ENCODE data around the gene CLBA1. TPM values are rescaled to one million over a fixed set of nuclear protein-coding genes. Genes with fewer than 3 reads are reported as not detected.

CLBA1 gene
- total and polyA plus RNA-seq, 9 of the 15 experiments (the other 6 are each of a cell fraction or from before 2014, with no cell fraction given), result 0.04 to 3.9 (median 2.6) TPM

DNA sequence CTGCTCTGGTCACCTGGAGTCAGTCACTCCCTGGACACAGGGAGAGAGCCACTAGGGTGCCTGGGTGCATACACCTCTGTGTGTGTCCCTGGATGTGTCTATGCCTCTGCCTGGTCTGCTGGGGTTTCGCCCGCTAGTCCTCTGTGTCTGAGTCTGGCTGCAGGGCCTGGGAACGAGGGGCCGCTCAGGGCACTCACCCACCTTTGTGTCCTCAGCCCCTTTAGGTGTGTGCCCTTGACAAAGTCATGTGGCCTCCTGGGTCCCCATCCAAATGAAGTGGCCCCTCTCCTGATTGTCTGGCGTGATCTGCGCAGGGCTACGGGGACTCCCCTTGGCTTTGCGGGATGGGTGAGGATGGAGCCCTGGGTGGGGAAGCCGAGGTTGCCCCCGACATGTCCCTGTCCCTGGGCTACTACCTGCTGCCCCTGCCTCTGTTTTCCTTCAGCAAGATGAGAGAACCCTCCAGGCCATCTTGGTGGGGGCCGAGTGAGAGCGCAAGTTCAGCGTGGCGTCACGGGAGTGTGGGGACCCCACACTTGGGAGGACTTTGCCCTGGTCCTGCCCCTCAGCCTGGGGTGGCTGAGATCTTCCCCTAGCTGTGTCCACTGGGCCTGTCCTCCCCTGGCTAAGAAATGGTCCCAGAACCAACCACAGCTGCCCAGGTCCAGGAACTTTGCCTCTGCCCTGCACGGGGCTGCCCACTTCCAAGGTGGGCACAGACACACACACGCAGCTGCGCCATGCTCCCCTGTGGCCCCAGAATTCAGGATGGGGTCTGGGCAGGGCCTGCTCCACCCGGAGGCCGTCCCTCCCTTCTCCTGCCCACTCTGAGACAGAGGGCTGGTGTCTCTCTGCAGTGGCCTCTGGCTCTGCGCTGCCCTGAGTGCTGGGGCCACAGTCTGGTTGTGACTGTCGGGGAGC, 4.7 kb upstream of the CLBA1 start:
- TF ChIP-seq CBX3 (IDR thresholded peaks at IDR 0.05; ENCODE audit: borderline replicate concordance in 1 of 2, low read length in 2 of 2), result no peak
- TF ChIP-seq SP1 (CRISPR knock-in tag; IDR thresholded peaks at IDR 0.05), result no peak
- no peak for TF ChIP-seq CHD4 (IDR thresholded peaks at IDR 0.05; ENCODE audit: insufficient read depth, insufficient replicate concordance, low read depth, low read length, poor library complexity, severe bottlenecking)
- no peak for TF ChIP-seq SETDB1 (IDR thresholded peaks at IDR 0.05; ENCODE audit: low read length)
- TF ChIP-seq POLR2B (IDR thresholded peaks at IDR 0.05; ENCODE audit: low read depth, partially characterized antibody), result no peak
- TF ChIP-seq NELFE (IDR thresholded peaks at IDR 0.05; ENCODE audit: insufficient read depth, insufficient read length), result no peak
- TF ChIP-seq ZSCAN32 (CRISPR knock-in tag; IDR thresholded peaks at IDR 0.05), result no peak
- no peak for TF ChIP-seq TCFL5 (CRISPR knock-in tag; conservative IDR thresholded peaks at IDR 0.05)
- TF ChIP-seq SMAD4 (CRISPR knock-in tag; conservative IDR thresholded peaks at IDR 0.05), result no peak
- no peak for TF ChIP-seq ZNF354B (CRISPR knock-in tag; IDR thresholded peaks at IDR 0.05)
- DNase-seq (ENCODE audit: extremely low read depth in 1 of 4, low spot score in 3 of 4), result no peak
- Histone ChIP-seq H3K9ac (ENCODE audit: insufficient read depth in 1 of 2, low read depth in 2 of 2, low read length in 2 of 2) (no peak overlapping the region), H4K20me1 (replicated peaks; ENCODE audit: control insufficient read depth, insufficient read depth, low read length) (0 out of 2 replicates have a peak, but pooled peaks cover 7% of the 10 kb centered on the region), H3K4me2 (ENCODE audit: insufficient read depth, low read length) (no peak overlapping the region), H3K9me1 (ENCODE audit: control insufficient read depth, insufficient read depth, low read length) (no peaks in the 10 kb centered on the region), H2AFZ (ENCODE audit: low read depth, low read length) (no peak overlapping the region), H3K27ac (ENCODE audit: extremely low read depth, low read depth, low read length) (no peak overlapping the region), H3K79me2 (ENCODE audit: control insufficient read depth, insufficient read depth, low read length) (no peaks in the 10 kb centered on the region), H3K27me3 (ENCODE audit: control insufficient read depth in 2 of 2, insufficient read depth in 2 of 2, low read length in 2 of 2) (no peaks in the 10 kb centered on the region), H3K9me3 (replicated peaks; ENCODE audit: control insufficient read depth, insufficient read depth, low read depth, low read length) (no peaks in the 10 kb centered on the region), H3K4me1 (replicated peaks in 1 of 2; ENCODE audit: control insufficient read depth in 2 of 2, insufficient read depth in 2 of 2, low read length in 2 of 2) (peaks cover 7 to 68% of the 10 kb centered on the region in 2 experiments; a peak in 4 of 5 replicates), H3K4me3 (no peak overlapping the region), H3K36me3 (ENCODE audit: control insufficient read depth, insufficient read depth, low read length) (no peaks in the 10 kb centered on the region)
- intact Hi-C loops (cut with micrococcal nuclease), result no loop called here
- POLR2A ChIA-PET, result interaction anchor here (0.6 to 0.8 kb wide), 3 partner anchors 13 to 93 kb away, joined by 3 read pairs; no protein-coding TSS in a partner anchor
- in situ Hi-C loops (cut with MboI), result no loop called here
- WGBS (ENCODE audit: insufficient coverage, low coverage, missing lambda C conversion rate), result 63% methylated on average over 16 of the region's 22 CpGs
- FAIRE-seq, result no peak
- CTCF ChIA-PET (ENCODE audit: low intra/inter-chr PET ratio), result no interaction called here
- ATAC-seq, result no peak
- BruUV-seq (replicated peaks), result no TSS peak

Data from K562 (cell line).